Measurements from ENCODE around the gene PRRC2A. TPM values are rescaled to one million over a fixed set of nuclear protein-coding genes. Genes with fewer than 3 reads are reported as not detected.

Gene PRRC2A
- polyA plus RNA-seq (ENCODE audit: insufficient read length) = 184 TPM
- long read RNA-seq, donor 1, partial matches to known transcripts = 467 of 479 reads
- long read RNA-seq, donor 1, other reads (novel, unspliced or antisense) = 0 of 479 reads
- long read RNA-seq, donor 2, full-length matches to known transcripts = 14 of 69 reads
- long read RNA-seq, donor 2, partial matches to known transcripts = 55 of 69 reads
- long read RNA-seq, donor 2, other reads (novel, unspliced or antisense) = 0 of 69 reads
- long read RNA-seq, donor 3, partial matches to known transcripts = 128 of 145 reads
- long read RNA-seq, donor 3, other reads (novel, unspliced or antisense) = 13 of 145 reads
- long read RNA-seq, donor 4, partial matches to known transcripts = 11 of 12 reads
- long read RNA-seq, donor 4, other reads (novel, unspliced or antisense) = 0 of 12 reads
- long read RNA-seq, donor 5, partial matches to known transcripts = 48 of 55 reads
- long read RNA-seq, donor 5, other reads (novel, unspliced or antisense) = 0 of 55 reads
- long read RNA-seq, donor 6, partial matches to known transcripts = 126 of 130 reads
- long read RNA-seq, donor 6, other reads (novel, unspliced or antisense) = 0 of 130 reads
- long read RNA-seq, donor 7, transcript PRRC2A-210 (2 exons, 916 nt) = major isoform, 5 of 138 reads
- long read RNA-seq, donor 7, partial matches to known transcripts = 132 of 138 reads
- long read RNA-seq, donor 7, other reads (novel, unspliced or antisense) = 0 of 138 reads
- long read RNA-seq, donor 8, full-length matches to known transcripts = 2 of 52 reads
- long read RNA-seq, donor 8, partial matches to known transcripts = 50 of 52 reads
- long read RNA-seq, donor 8, other reads (novel, unspliced or antisense) = 0 of 52 reads

DNA sequence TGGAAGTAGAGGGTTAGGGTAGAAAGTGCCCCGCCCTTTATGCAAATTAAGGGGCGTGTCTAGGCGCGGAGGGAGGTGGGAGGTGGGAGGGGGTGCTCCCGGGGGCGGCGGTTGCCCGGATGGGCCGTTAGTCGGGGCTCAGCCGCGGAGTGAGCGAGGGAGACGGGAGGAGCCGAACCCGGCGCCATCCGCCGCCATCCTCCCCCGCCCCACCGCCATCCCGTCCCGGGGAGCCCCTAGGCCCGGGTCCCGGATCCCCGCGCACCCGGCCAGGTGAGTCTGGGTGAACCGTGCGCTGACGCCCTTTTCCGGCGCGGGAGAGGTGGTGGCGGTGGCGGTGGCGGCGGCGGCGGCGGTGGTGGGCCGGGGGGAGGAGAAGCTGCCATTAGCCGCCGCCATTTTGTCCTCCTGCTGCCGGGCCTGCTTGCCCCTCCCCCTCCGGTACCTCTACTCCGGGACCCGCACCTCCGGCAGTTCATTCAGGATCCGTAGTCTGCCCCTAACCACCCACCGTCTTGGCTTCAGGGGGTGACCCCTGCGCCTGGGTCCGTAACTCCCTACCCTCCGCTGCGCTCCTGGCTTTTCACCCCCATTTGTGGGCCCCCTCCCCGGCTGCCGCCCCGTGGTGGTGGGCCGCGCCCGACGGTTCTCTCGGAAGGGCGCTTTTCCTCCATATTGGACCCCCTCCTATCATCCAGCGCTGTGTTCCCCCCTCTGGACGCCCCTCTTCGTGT lies at the start of gene PRRC2A:
Gene PRRC2A, plus strand, starts transcription at position 130 of the 734 bp plus-strand sequence. CDS start 2,075 bp downstream, outside the sequence.
- DNase-seq = peak; percentile 69

DNA sequence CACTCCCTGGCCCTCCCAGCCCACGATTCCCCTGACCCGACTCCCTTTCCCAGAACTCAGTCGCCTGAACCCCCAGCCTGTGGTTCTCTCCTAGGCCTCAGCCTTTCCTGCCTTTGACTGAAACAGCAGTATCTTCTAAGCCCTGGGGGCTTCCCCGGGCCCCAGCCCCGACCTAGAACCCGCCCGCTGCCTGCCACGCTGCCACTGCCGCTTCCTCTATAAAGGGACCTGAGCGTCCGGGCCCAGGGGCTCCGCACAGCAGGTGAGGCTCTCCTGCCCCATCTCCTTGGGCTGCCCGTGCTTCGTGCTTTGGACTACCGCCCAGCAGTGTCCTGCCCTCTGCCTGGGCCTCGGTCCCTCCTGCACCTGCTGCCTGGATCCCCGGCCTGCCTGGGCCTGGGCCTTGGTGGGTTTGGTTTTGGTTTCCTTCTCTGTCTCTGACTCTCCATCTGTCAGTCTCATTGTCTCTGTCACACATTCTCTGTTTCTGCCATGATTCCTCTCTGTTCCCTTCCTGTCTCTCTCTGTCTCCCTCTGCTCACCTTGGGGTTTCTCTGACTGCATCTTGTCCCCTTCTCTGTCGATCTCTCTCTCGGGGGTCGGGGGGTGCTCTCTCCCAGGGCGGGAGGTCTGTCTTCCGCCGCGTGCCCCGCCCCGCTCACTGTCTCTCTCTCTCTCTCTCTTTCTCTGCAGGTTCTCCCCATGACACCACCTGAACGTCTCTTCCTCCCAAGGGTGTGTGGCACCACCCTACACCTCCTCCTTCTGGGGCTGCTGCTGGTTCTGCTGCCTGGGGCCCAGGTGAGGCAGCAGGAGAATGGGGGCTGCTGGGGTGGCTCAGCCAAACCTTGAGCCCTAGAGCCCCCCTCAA lies 48.2 kb upstream of the PRRC2A start, which contains the start of gene LTA:
Gene LTA, plus strand, starts transcription at position 249 of the 871 bp plus-strand sequence. Its CDS starts 454 bp downstream, at position 703.
- DNase-seq = no peak

- DNase-seq = no peak
Observed at GRCh38 chr6:31573239-31574105, 47.0 kb upstream of the PRRC2A start.

GRCh38 chr6:31574106-31575061 lies 46.1 kb upstream of the PRRC2A start:
- no peak for DNase-seq

GRCh38 chr6:31575335-31575901 lies 45.1 kb upstream of the PRRC2A start, which contains the start of gene TNF:
TNF (plus strand) TSS chr6:31575565; CDS start chr6:31575742, 177 bp downstream.
- DNase-seq = no peak

DNA sequence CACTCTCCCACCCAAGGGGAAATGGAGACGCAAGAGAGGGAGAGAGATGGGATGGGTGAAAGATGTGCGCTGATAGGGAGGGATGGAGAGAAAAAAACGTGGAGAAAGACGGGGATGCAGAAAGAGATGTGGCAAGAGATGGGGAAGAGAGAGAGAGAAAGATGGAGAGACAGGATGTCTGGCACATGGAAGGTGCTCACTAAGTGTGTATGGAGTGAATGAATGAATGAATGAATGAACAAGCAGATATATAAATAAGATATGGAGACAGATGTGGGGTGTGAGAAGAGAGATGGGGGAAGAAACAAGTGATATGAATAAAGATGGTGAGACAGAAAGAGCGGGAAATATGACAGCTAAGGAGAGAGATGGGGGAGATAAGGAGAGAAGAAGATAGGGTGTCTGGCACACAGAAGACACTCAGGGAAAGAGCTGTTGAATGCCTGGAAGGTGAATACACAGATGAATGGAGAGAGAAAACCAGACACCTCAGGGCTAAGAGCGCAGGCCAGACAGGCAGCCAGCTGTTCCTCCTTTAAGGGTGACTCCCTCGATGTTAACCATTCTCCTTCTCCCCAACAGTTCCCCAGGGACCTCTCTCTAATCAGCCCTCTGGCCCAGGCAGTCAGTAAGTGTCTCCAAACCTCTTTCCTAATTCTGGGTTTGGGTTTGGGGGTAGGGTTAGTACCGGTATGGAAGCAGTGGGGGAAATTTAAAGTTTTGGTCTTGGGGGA lies 44.4 kb upstream of the PRRC2A start:
- DNase-seq = no peak

DNA sequence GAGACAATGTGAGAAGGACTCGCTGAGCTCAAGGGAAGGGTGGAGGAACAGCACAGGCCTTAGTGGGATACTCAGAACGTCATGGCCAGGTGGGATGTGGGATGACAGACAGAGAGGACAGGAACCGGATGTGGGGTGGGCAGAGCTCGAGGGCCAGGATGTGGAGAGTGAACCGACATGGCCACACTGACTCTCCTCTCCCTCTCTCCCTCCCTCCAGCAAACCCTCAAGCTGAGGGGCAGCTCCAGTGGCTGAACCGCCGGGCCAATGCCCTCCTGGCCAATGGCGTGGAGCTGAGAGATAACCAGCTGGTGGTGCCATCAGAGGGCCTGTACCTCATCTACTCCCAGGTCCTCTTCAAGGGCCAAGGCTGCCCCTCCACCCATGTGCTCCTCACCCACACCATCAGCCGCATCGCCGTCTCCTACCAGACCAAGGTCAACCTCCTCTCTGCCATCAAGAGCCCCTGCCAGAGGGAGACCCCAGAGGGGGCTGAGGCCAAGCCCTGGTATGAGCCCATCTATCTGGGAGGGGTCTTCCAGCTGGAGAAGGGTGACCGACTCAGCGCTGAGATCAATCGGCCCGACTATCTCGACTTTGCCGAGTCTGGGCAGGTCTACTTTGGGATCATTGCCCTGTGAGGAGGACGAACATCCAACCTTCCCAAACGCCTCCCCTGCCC lies 43.5 kb upstream of the PRRC2A start:
- no peak for DNase-seq

- no peak for DNase-seq
Observed at GRCh38 chr6:31577579-31577966, 42.9 kb upstream of the PRRC2A start.

- no peak for DNase-seq
Observed at GRCh38 chr6:31578184-31579118, 42.1 kb upstream of the PRRC2A start.

DNA sequence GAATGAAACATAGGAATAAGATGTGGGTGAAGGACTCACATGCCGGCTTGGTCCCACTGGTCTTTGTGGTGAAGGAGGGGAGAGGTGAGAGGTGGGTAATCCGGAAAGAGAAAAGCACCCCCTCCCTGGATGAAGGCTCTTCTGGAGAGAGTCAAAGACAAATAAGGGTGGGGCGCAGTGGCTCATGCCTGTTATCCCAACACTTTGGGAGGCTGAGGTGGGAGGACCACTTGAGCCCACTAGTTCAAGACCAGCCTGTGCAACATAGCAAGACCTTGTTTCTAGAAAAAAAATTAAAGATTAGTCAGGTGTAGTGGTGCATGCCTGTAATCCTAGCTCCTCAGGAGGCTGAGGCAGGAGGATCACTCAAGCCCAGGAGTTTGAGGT lies 41.4 kb upstream of the PRRC2A start:
- no peak for DNase-seq

GRCh38 chr6:31579546-31580437 lies 40.7 kb upstream of the PRRC2A start:
- DNase-seq = no peak

- DNase-seq = no peak
Observed at GRCh38 chr6:31580438-31580740, 40.1 kb upstream of the PRRC2A start.

DNA sequence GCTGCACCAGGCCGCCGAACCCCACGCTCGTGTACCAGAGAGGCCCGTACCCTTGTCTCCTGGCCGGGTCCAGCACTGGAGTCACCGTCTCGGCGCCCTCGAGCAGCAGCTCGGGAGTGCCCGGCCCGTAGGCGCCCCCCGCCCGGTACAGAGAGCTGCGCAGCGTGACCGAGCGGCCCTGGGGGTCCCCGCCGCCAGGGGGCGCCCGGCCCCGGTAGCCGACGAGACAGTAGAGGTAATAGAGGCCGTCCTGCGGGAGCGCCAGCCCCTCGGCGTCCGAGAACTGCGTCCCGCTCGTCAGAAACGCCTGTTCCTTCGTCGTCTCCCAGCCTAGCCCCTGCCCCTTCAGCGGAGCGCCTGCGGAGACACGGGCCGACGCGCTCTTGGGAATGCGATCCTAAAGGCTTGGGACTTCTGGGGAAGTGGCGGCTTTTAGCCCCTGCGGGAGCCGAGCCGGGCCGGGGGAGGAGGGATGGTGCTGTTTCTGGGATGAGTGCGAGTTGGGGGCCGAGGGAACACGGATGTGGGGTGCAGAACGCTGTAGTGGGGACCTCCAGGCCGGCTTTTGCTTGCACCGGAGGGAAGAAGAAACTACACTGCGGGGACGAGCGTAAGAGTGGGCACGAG lies 39.6 kb upstream of the PRRC2A start:
- peak; percentile 85 for DNase-seq

GRCh38 chr6:31581434-31582229 lies 38.9 kb upstream of the PRRC2A start:
- peak; percentile 24 for DNase-seq
